ENCODE results near the gene TMEM239.

Gene TMEM239

GRCh38 chr20:2849529-2849928 is 33.4 kb downstream of the TMEM239 start:
- ChIA-PET CTCF (interaction anchor here (0.6 to 1.0 kb wide), 2 partner anchors 60 to 94 kb away, joined by 3 read pairs; no protein-coding TSS in a partner anchor), POLR2A (interaction anchor here (0.6 kb wide), 1 partner anchor 196 kb away, joined by 3 read pairs; no protein-coding TSS in a partner anchor)
- no peak for DNase-seq (ENCODE audit: extremely low spot score)
- no peak for TF ChIP-seq FOXM1 (IDR thresholded peaks at IDR 0.05; ENCODE audit: borderline replicate concordance)
- no peak for TF ChIP-seq CTBP1 (IDR thresholded peaks at IDR 0.05; ENCODE audit: borderline replicate concordance)
- no peak for TF ChIP-seq TARDBP (IDR thresholded peaks at IDR 0.05)
- TF ChIP-seq FOXK2 (IDR thresholded peaks at IDR 0.05), result no peak
- TF ChIP-seq FOXA1 (IDR thresholded peaks at IDR 0.05), result no peak
- TF ChIP-seq NFRKB (IDR thresholded peaks at IDR 0.05), result no peak

- ChIA-PET CTCF (interaction anchor here (0.7 to 1.4 kb wide), 2 partner anchors 17 to 95 kb away, joined by 4 to 8 read pairs; no protein-coding TSS in a partner anchor), POLR2A (no interaction called here)
- TF ChIP-seq NFRKB (IDR thresholded peaks at IDR 0.05), result no peak
- no peak for TF ChIP-seq ELF4 (IDR thresholded peaks at IDR 0.05)
- TF ChIP-seq FOXA1 (IDR thresholded peaks at IDR 0.05), result no peak
- no peak for TF ChIP-seq LEF1 (IDR thresholded peaks at IDR 0.05; ENCODE audit: borderline replicate concordance)
- no peak for TF ChIP-seq PKNOX1 (IDR thresholded peaks at IDR 0.05)
- TF ChIP-seq HDGF (IDR thresholded peaks at IDR 0.05; ENCODE audit: borderline replicate concordance), result no peak
- no peak for TF ChIP-seq BHLHE40 (IDR thresholded peaks at IDR 0.05; ENCODE audit: borderline replicate concordance)
- no peak for DNase-seq (ENCODE audit: extremely low spot score)
Observed at GRCh38 chr20:2851086-2851485, 34.9 kb downstream of the TMEM239 start.

GRCh38 chr20:2858591-2858990 is 42.4 kb downstream of the TMEM239 start:
- DNase-seq (ENCODE audit: extremely low spot score), result no peak
- TF ChIP-seq BHLHE40 (IDR thresholded peaks at IDR 0.05; ENCODE audit: borderline replicate concordance) (no peak), PKNOX1 (IDR thresholded peaks at IDR 0.05) (no peak), ZNF384 (IDR thresholded peaks at IDR 0.05) (no peak), FOXA1 (IDR thresholded peaks at IDR 0.05) (no peak), ELF4 (IDR thresholded peaks at IDR 0.05) (no peak), LEF1 (IDR thresholded peaks at IDR 0.05; ENCODE audit: borderline replicate concordance) (no peak), ARNT (IDR thresholded peaks at IDR 0.05) (no peak), HDGF (IDR thresholded peaks at IDR 0.05; ENCODE audit: borderline replicate concordance) (no peak), CTBP1 (IDR thresholded peaks at IDR 0.05; ENCODE audit: borderline replicate concordance) (no peak)
- POLR2A ChIA-PET, result interaction anchor here (0.6 to 1.3 kb wide), 2 partner anchors 15 to 59 kb away, joined by 3 read pairs; partner anchors contain the start of gene PTPRA
- CTCF ChIA-PET, result no interaction called here

- POLR2A ChIA-PET, result interaction anchor here (1.3 kb wide), 1 partner anchor 14 kb away, joined by 3 read pairs; the partner anchor contains the start of gene PTPRA
- CTCF ChIA-PET, result no interaction called here
- no peak for TF ChIP-seq HDGF (IDR thresholded peaks at IDR 0.05; ENCODE audit: borderline replicate concordance)
- TF ChIP-seq PKNOX1 (IDR thresholded peaks at IDR 0.05), result no peak
- TF ChIP-seq ARNT (IDR thresholded peaks at IDR 0.05), result no peak
- no peak for DNase-seq (ENCODE audit: extremely low spot score)
Observed at GRCh38 chr20:2859330-2860121, 43.4 kb downstream of the TMEM239 start.

GRCh38 chr20:2864626-2865025 is 48.5 kb downstream of the TMEM239 start:
- no peak for TF ChIP-seq FOXM1 (IDR thresholded peaks at IDR 0.05; ENCODE audit: borderline replicate concordance)
- TF ChIP-seq FOXA1 (IDR thresholded peaks at IDR 0.05), result no peak
- TF ChIP-seq BHLHE40 (IDR thresholded peaks at IDR 0.05; ENCODE audit: borderline replicate concordance), result no peak
- no peak for TF ChIP-seq HDGF (IDR thresholded peaks at IDR 0.05; ENCODE audit: borderline replicate concordance)
- ChIA-PET POLR2A (no interaction called here), CTCF (interaction anchor here (0.8 to 1.5 kb wide), 2 partner anchors 110 to 136 kb away, joined by 3 read pairs; no protein-coding TSS in a partner anchor)
- no peak for DNase-seq (ENCODE audit: extremely low spot score)

GRCh38 chr20:2865101-2865500 is 48.9 kb downstream of the TMEM239 start:
- ChIA-PET POLR2A (no interaction called here), CTCF (interaction anchor here (0.8 to 1.8 kb wide), 3 partner anchors 9 to 136 kb away, joined by 3 to 6 read pairs (median 3); no protein-coding TSS in a partner anchor)
- no peak for DNase-seq (ENCODE audit: extremely low spot score)
- TF ChIP-seq PKNOX1 (IDR thresholded peaks at IDR 0.05), result no peak
- no peak for TF ChIP-seq ELF4 (IDR thresholded peaks at IDR 0.05)
- TF ChIP-seq SP1 (IDR thresholded peaks at IDR 0.05), result no peak
- TF ChIP-seq CTBP1 (IDR thresholded peaks at IDR 0.05; ENCODE audit: borderline replicate concordance), result no peak

Measured in HEK293T (cell line).